Activated CD8-positive, alpha-beta memory T cell treated with anti-CD3 and anti-CD28 coated beads, Interleukin-2, amount 10 ng/mL, durations not matched to agents 7 days and 5 days (primary cell): ENCODE measurements around the gene CACTIN. TPM values are rescaled to one million over a fixed set of nuclear protein-coding genes. Genes with fewer than 3 reads are reported as not detected.
"Not testable (repeated sequence)": the region's sequence is repeated elsewhere in the genome, so short reads cannot be mapped to it uniquely, and the experiment has no call there.

Experiments
- ATAC-seq: fragments of 150-1000 bp; cut with Tn5 transposase; one replicate; pipeline ENCODE4 v1.10.0; 2021; ENCODE audit warnings: moderate library complexity
- CTCF ChIA-PET: fragments of 350-600 bp; sonication (Branson Sonifier 250); formaldehyde crosslinking; loops from one replicate; lab custom pipeline; 2021; ENCODE audit warnings: antibody characterized with exemption; lab: Charles Lee
- DNase-seq: peaks from one replicate; pipeline ENCODE4 v3.0.0-alpha.2; 2020
- H3K27ac Mint-ChIP-seq: one replicate; pipeline ENCODE4 v1.8.0; 2021; ENCODE audit warnings: mild to moderate bottlenecking, mixed read lengths
- H3K27me3 Mint-ChIP-seq: one replicate; pipeline ENCODE4 v1.8.0; 2021; ENCODE audit warnings: mixed read lengths
- H3K36me3 Mint-ChIP-seq: one replicate; pipeline ENCODE4 v1.8.0; 2021; ENCODE audit warnings: mild to moderate bottlenecking, mixed read lengths
- H3K4me1 Mint-ChIP-seq: one replicate; pipeline ENCODE4 v1.8.0; 2021; ENCODE audit warnings: mixed read lengths
- H3K4me3 Mint-ChIP-seq: one replicate; pipeline ENCODE4 v1.8.0; 2021; ENCODE audit warnings: mild to moderate bottlenecking, moderate library complexity, mixed read lengths
- H3K9me3 Mint-ChIP-seq: one replicate; pipeline ENCODE4 v1.8.0; 2022; ENCODE audit warnings: low read depth, mixed read lengths
- total RNA-seq, 2 experiments: library from RNA; stranded (reverse); gene quantifications; one replicate each; pipeline ENCODE4 v1.2.3, GENCODE V29; 2021

The CACTIN gene
- total RNA-seq, 2 experiments from 2014 or later = 33.4 to 33.7 TPM

DNA sequence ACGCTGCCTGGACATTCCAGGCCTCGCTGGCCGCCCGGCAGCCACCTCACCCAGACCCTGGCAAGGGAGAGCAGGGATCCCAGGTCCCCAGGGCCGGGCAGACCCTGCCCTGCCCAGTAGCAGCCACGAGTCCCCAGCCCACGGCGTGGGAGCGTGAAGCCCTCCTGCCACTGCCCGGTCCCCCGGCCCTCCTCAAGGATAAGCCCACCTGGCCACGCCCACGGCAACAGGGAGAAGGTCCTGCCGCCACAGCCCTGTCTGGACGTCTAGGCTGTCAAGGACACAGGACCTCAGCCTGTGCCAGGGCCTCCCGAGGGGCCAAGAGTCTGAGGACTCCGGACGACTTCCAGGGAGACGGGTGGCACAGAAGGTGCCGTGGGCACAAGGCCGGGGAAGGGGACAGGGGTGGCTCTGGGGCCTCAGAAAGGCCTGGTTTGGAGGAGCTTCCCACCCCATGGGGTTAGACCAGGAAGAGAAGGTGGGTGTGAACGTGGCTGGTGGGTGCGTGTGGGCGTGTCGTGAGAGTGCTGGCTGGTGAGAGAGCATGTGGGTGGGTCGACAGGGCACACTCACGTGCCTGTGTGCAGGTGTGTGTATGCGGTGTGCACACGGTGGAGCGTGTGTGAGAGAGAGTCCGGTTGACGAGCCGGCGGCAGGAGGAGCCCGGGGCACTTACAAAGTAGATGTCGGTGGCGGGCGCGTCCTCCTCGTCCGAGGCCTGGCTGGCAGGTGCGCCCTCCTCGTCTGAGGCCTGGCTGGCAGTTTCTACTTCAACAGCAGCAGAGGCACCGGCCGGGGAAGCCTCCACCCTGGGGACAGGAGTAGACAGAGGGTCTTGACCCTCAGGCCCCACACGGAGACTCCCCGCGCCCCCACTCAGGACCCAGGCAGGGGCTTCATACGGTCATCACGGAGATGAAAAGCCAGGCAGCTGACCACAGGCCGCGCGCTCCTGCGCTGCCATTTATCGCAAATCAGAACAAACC, 11.9 kb upstream of the CACTIN start:
- H3K36me3 Mint-ChIP-seq = peaks cover 2% of the 10 kb centered on the region
- H3K9me3 Mint-ChIP-seq = no peaks in the 10 kb centered on the region
- no peak overlapping the region for H3K27ac Mint-ChIP-seq
- H3K4me3 Mint-ChIP-seq = no peak overlapping the region
- CTCF ChIA-PET = no interaction called here
- no peak for DNase-seq
- no peak for ATAC-seq
- H3K4me1 Mint-ChIP-seq = no peaks in the 10 kb centered on the region
- no peaks in the 10 kb centered on the region for H3K27me3 Mint-ChIP-seq

GRCh38 chr19:3637621-3638020, 11.0 kb upstream of the CACTIN start:
- no peak overlapping the region for H3K27ac Mint-ChIP-seq
- H3K27me3 Mint-ChIP-seq = no peaks in the 10 kb centered on the region
- no peak for ATAC-seq
- H3K36me3 Mint-ChIP-seq = peaks cover 2% of the 10 kb centered on the region
- no peaks in the 10 kb centered on the region for H3K4me1 Mint-ChIP-seq
- CTCF ChIA-PET = no interaction called here
- H3K4me3 Mint-ChIP-seq = no peak overlapping the region
- H3K9me3 Mint-ChIP-seq = no peaks in the 10 kb centered on the region
- DNase-seq = no peak

DNA sequence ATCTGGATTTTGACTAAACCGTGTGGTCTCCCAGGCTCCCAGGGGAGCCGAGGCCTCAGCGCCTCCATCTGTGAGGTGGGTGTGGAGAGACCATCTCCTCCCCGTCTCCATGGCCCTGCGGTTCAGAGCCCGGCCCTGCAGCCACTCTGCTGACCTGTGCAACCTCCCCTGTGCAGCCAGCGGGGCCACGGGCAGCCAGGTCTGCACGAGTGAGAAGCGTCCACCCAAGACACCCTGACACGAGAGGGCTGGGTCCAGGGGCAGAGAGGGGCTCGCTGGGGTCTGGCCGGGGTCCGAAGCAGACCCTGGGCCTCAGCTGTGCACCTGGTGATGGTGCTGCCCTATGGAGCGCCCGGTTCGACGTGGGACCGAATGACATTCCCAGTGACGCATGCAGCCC, 10.4 kb upstream of the CACTIN start:
- H3K4me3 Mint-ChIP-seq = no peak overlapping the region
- H3K4me1 Mint-ChIP-seq = no peaks in the 10 kb centered on the region
- H3K36me3 Mint-ChIP-seq = peaks cover 2% of the 10 kb centered on the region
- no peaks in the 10 kb centered on the region for H3K9me3 Mint-ChIP-seq
- no peaks in the 10 kb centered on the region for H3K27me3 Mint-ChIP-seq
- no peak overlapping the region for H3K27ac Mint-ChIP-seq
- ATAC-seq (no peak), DNase-seq (no peak)
- CTCF ChIA-PET = interaction anchor here (0.9 to 1.4 kb wide), 2 partner anchors 10 to 533 kb away, joined by 3 read pairs; partner anchors contain the start of gene CACTIN

DNA sequence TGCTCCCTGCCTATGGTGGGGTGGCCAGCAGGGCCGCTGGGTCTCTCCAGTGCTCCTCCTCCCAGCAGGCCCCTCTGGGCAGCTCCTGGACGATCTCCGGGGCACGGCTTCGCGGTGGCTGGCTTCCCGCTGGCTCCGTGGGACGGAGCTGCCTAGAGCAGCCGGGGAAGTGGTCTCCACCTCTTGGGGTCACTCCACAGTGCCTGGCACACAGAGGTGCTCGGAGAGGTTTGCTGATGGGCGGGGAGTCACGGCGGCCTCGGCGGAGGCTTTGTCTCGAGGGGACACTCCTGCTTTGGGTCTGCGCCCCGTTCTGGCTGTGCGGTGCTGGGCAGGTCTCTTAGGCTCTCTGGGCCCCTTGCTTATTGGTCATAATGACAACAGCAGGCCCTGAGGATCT, 9.9 kb upstream of the CACTIN start:
- CTCF ChIA-PET = interaction anchor here (0.9 to 1.4 kb wide), 2 partner anchors 9 to 533 kb away, joined by 3 read pairs; partner anchors contain the start of gene CACTIN

GRCh38 chr19:3634496-3635045, 8.0 kb upstream of the CACTIN start:
- H3K4me3 Mint-ChIP-seq = no peak overlapping the region
- no peaks in the 10 kb centered on the region for H3K9me3 Mint-ChIP-seq
- CTCF ChIA-PET = no interaction called here
- H3K27ac Mint-ChIP-seq = no peak overlapping the region
- no peaks in the 10 kb centered on the region for H3K36me3 Mint-ChIP-seq
- DNase-seq (no peak), ATAC-seq (no peak)
- H3K4me1 Mint-ChIP-seq = no peaks in the 10 kb centered on the region
- no peaks in the 10 kb centered on the region for H3K27me3 Mint-ChIP-seq

More for the DNA sequence above, 9.9 kb upstream of the CACTIN start:
- Mint-ChIP-seq H3K36me3 (peaks cover 2% of the 10 kb centered on the region), H3K4me3 (no peak overlapping the region), H3K27me3 (no peaks in the 10 kb centered on the region), H3K27ac (no peak overlapping the region), H3K4me1 (no peaks in the 10 kb centered on the region), H3K9me3 (no peaks in the 10 kb centered on the region)
- ATAC-seq (no peak), DNase-seq (no peak)

GRCh38 chr19:3633559-3633988, 7.0 kb upstream of the CACTIN start:
- DNase-seq = no peak
- Mint-ChIP-seq H3K4me1 (no peaks in the 10 kb centered on the region), H3K9me3 (no peaks in the 10 kb centered on the region), H3K27ac (no peak overlapping the region), H3K27me3 (no peaks in the 10 kb centered on the region), H3K36me3 (no peaks in the 10 kb centered on the region), H3K4me3 (no peak overlapping the region)
- CTCF ChIA-PET = no interaction called here
- no peak for ATAC-seq

GRCh38 chr19:3632739-3633558, 6.4 kb upstream of the CACTIN start:
- Mint-ChIP-seq H3K27ac (no peak overlapping the region), H3K4me3 (no peak overlapping the region), H3K27me3 (no peaks in the 10 kb centered on the region), H3K9me3 (no peaks in the 10 kb centered on the region), H3K4me1 (no peaks in the 10 kb centered on the region), H3K36me3 (no peaks in the 10 kb centered on the region)
- no peak for ATAC-seq
- DNase-seq = no peak
- CTCF ChIA-PET = interaction anchor here (1.5 kb wide), 1 partner anchor 33 kb away, joined by 3 read pairs; no protein-coding TSS in a partner anchor

DNA sequence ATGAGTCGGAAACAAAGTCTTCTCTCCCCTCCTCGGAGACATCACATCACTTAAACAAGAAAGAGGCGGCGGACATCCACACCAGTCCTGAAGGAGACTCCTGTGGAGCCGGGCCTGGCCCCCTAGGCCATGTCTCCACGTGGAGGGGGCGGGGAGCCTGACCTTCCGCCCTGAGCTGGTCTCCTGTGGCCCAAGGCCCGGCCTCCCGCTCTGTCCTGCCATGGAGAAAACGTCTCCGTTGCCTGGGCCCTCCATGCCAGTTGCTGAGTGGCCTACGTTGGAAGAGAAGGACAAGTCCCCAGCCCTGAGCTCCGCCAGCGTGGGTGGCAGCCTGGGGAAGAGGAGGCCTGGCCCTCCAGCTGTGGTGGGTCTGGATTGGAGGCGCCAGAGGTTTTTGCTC, 5.5 kb upstream of the CACTIN start:
- Mint-ChIP-seq H3K4me3 (no peak overlapping the region), H3K9me3 (no peaks in the 10 kb centered on the region), H3K27me3 (no peaks in the 10 kb centered on the region), H3K27ac (no peak overlapping the region), H3K36me3 (no peaks in the 10 kb centered on the region), H3K4me1 (peaks cover under 1% of the 10 kb centered on the region)
- ATAC-seq = no peak
- no peak for DNase-seq
- CTCF ChIA-PET = interaction anchor here (1.5 kb wide), 1 partner anchor 34 kb away, joined by 3 read pairs; no protein-coding TSS in a partner anchor

GRCh38 chr19:3631053-3631861, 4.7 kb upstream of the CACTIN start:
- Mint-ChIP-seq H3K4me3 (no peak overlapping the region), H3K9me3 (no peaks in the 10 kb centered on the region), H3K27ac (no peak overlapping the region), H3K36me3 (no peaks in the 10 kb centered on the region), H3K27me3 (no peaks in the 10 kb centered on the region), H3K4me1 (peaks cover 4% of the 10 kb centered on the region)
- ATAC-seq (no peak), DNase-seq (no peak)
- CTCF ChIA-PET = no interaction called here

DNA sequence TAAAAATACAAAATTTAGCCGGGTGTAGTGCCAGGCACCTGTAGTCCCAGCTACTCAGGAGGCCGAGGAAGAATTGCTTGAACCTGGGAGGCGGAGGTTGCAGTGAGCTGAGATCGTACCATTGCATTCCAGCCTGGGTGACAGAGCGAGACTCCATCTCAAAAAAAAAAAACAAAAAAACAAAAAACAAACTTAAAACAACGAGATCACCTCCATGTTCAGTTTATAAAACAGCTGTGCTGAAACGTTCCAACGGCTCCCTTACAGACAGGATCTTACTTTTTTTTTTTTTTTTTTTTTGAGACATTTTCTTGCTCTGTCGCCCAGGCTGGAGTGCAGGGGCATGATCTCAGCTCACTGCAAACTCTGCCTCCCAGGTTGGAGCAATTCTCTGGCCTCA, 2.2 kb upstream of the CACTIN start:
- not testable (repeated sequence) for H3K9me3 Mint-ChIP-seq, ATAC-seq, H3K4me3 Mint-ChIP-seq, H3K27ac Mint-ChIP-seq, DNase-seq, H3K27me3 Mint-ChIP-seq, H3K36me3 Mint-ChIP-seq
- peaks cover 24% of the 10 kb centered on the region for H3K4me1 Mint-ChIP-seq
- CTCF ChIA-PET = interaction anchor here (0.7 kb wide), 1 partner anchor 38 kb away, joined by 3 read pairs; no protein-coding TSS in a partner anchor

DNA sequence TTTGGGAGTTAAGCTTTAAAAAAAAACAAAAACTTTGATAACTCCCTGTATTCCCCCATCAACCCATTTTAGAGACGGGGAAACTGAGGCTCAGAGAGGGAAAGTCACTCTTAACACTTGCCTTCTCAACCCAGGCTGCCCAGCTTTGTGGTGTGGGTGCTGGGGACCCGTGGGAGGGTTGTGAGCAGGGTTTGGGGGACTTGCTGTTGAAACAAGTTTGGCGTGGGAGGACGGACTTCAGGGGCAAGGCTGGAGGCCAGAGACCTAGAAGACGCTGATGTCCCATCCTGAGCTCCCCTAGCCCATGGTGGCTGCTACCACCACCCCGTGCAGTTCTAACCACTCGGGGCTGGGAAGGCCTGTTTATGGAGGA, 747 bp upstream of the CACTIN start:
- CTCF ChIA-PET = interaction anchor here (0.6 to 1.6 kb wide), 7 partner anchors 9 to 195 kb away, joined by 3 to 4 read pairs (median 3); no protein-coding TSS in a partner anchor
- no peaks in the 10 kb centered on the region for H3K27me3 Mint-ChIP-seq
- H3K9me3 Mint-ChIP-seq = no peaks in the 10 kb centered on the region
- H3K27ac Mint-ChIP-seq = peak overlapping the region; percentile 98
- H3K36me3 Mint-ChIP-seq = peaks cover 3% of the 10 kb centered on the region
- no peak for ATAC-seq
- peak overlapping the region; percentile 86 for H3K4me3 Mint-ChIP-seq
- DNase-seq = no peak
- H3K4me1 Mint-ChIP-seq = peaks cover 24% of the 10 kb centered on the region

GRCh38 chr19:3625996-3626472, 556 bp downstream of the CACTIN start:
- ATAC-seq (peak; percentile 3), DNase-seq (no peak)
- Mint-ChIP-seq H3K4me1 (peaks cover 24% of the 10 kb centered on the region), H3K27me3 (no peaks in the 10 kb centered on the region), H3K4me3 (peak overlapping the region; percentile 86), H3K36me3 (peaks cover 5% of the 10 kb centered on the region), H3K27ac (peak overlapping the region; percentile 98), H3K9me3 (no peaks in the 10 kb centered on the region)
- CTCF ChIA-PET = no interaction called here
